ENCODE measurements around the gene TFDP2. TPM values are rescaled to one million over a fixed set of nuclear protein-coding genes. Genes with fewer than 3 reads are reported as not detected.
A peak's percentile ranks its signal among the peaks of the same experiment; 100 is the strongest.

The TFDP2 gene
- total and polyA plus RNA-seq, 7 donors, result 14.3 to 74.8 (median 52.3) TPM

- intact Hi-C loops (cut with DNase I), result no loop called here
- no peak for TF ChIP-seq EP300 (IDR thresholded peaks at IDR 0.05)
- no peak for TF ChIP-seq POLR2AphosphoS5 (IDR thresholded peaks at IDR 0.05)
- no peak for TF ChIP-seq POLR2A (IDR thresholded peaks at IDR 0.05)
- TF ChIP-seq, protein P1, sequence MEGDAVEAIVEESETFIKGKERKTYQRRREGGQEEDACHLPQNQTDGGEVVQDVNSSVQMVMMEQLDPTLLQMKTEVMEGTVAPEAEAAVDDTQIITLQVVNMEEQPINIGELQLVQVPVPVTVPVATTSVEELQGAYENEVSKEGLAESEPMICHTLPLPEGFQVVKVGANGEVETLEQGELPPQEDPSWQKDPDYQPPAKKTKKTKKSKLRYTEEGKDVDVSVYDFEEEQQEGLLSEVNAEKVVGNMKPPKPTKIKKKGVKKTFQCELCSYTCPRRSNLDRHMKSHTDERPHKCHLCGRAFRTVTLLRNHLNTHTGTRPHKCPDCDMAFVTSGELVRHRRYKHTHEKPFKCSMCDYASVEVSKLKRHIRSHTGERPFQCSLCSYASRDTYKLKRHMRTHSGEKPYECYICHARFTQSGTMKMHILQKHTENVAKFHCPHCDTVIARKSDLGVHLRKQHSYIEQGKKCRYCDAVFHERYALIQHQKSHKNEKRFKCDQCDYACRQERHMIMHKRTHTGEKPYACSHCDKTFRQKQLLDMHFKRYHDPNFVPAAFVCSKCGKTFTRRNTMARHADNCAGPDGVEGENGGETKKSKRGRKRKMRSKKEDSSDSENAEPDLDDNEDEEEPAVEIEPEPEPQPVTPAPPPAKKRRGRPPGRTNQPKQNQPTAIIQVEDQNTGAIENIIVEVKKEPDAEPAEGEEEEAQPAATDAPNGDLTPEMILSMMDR (IDR thresholded peaks at IDR 0.05), result no peak
- WGBS, 2 donors, result 18 to 64% methylated on average over 4 of the region's 4 CpGs
- H3K27me3 ChIP-seq, result no peaks in the 10 kb centered on the region
- no peak overlapping the region for H3K4me3 ChIP-seq
- H3K27ac ChIP-seq, result no peak overlapping the region
- H3K4me1 ChIP-seq, result peaks cover 0 to 13% (median 6%) of the 10 kb centered on the region in 4 donors
- no peaks in the 10 kb centered on the region for H3K9me3 ChIP-seq
- peaks cover 0 to 20% (median 5%) of the 10 kb centered on the region in 4 donors for H3K36me3 ChIP-seq
- DNase-seq, result no peak
These were observed 198.5 kb downstream of the TFDP2 start for GRCh38 chr3:141950572-141951493.

DNA sequence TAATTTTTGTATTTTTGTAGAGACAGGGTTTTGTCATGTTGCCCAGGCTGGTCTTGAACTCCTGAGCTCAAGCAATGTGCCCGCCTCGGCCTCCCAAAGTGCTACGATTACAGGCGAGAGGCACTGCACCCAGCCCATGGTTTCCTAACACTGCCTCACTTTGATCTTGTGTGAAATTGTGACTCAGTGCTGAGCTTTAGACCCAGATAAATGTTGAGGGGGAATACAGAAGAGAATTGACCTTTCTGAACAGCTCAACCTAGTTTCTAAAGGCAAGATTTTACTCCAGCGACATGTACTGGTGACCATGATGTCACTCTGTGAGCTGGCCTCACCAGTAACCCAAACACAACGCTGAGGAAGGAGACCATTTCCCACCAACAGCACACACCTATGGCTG is 199.4 kb downstream of the TFDP2 start:
- no peak for DNase-seq
- no peak for TF ChIP-seq EP300 (IDR thresholded peaks at IDR 0.05)
- TF ChIP-seq, protein P1 (IDR thresholded peaks at IDR 0.05), result no peak
- TF ChIP-seq POLR2A (IDR thresholded peaks at IDR 0.05), result no peak
- TF ChIP-seq POLR2AphosphoS5 (IDR thresholded peaks at IDR 0.05), result no peak
- 80 to 90% methylated on average over 6 of the region's 6 CpGs for WGBS, 2 donors
- H3K27ac ChIP-seq, result no peak overlapping the region
- no peaks in the 10 kb centered on the region for H3K9me3 ChIP-seq
- intact Hi-C loops (cut with DNase I), result no loop called here
- peaks cover 0 to 4% (median 2%) of the 10 kb centered on the region in 4 donors for H3K4me1 ChIP-seq
- no peaks in the 10 kb centered on the region for H3K27me3 ChIP-seq
- no peak overlapping the region for H3K4me3 ChIP-seq
- H3K36me3 ChIP-seq, result peaks cover 0 to 20% (median 5%) of the 10 kb centered on the region in 4 donors

DNA sequence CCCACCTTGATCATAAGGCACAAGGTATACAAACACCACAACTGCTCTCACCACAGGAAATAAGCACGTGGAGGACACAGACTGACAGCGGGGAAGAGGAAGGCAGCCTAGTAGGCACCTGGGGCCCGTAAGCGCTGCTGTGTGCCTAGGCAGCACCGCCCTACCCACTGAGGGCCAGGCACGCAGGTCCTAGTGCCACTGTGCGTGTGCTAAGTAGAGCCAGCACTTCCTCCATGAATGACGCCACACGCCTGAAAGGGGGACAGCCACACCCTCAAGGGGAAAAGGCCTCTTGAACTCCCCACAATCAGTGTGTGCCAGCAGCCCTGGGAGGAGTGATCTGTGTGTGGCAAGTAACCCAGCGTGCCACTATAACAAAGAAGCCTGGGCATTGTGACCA is 199.9 kb downstream of the TFDP2 start:
- no peaks in the 10 kb centered on the region for H3K9me3 ChIP-seq
- intact Hi-C loops (cut with DNase I), result no loop called here
- no peak for DNase-seq

GRCh38 chr3:141945726-141946485 is 203.4 kb downstream of the TFDP2 start:
- intact Hi-C loops (cut with DNase I), result no loop called here
- DNase-seq, result peak; percentile 61
- Histone ChIP-seq H3K4me1 (peaks cover 0 to 2% (median under 1%) of the 10 kb centered on the region in 4 donors), H3K4me3 (no peak overlapping the region), H3K27me3 (no peaks in the 10 kb centered on the region), H3K36me3 (peaks cover 0 to under 1% (median 0%) of the 10 kb centered on the region in 4 donors), H3K27ac (no peak overlapping the region), H3K9me3 (no peaks in the 10 kb centered on the region)
- TF ChIP-seq EP300 (IDR thresholded peaks at IDR 0.05) (no peak), POLR2A (IDR thresholded peaks at IDR 0.05) (no peak), POLR2AphosphoS5 (IDR thresholded peaks at IDR 0.05) (no peak)
- TF ChIP-seq, protein P1 (IDR thresholded peaks at IDR 0.05), result no peak
- WGBS, 2 donors, result 92 to 93% methylated on average over 16 of the region's 16 CpGs

More for the DNA sequence above, 199.9 kb downstream of the TFDP2 start:
- no peak for TF ChIP-seq POLR2A (IDR thresholded peaks at IDR 0.05)
- TF ChIP-seq POLR2AphosphoS5 (IDR thresholded peaks at IDR 0.05), result no peak
- TF ChIP-seq, protein P1 (IDR thresholded peaks at IDR 0.05), result no peak
- no peak for TF ChIP-seq EP300 (IDR thresholded peaks at IDR 0.05)
- no peak overlapping the region for H3K4me3 ChIP-seq
- H3K27me3 ChIP-seq, result no peaks in the 10 kb centered on the region
- H3K4me1 ChIP-seq, result no peaks in the 10 kb centered on the region
- WGBS, 2 donors, result 85% methylated on average over 10 of the region's 10 CpGs
- H3K27ac ChIP-seq, result no peak overlapping the region
- peaks cover 0 to 20% (median 5%) of the 10 kb centered on the region in 4 donors for H3K36me3 ChIP-seq
